ENCODE results near the gene ZNF44. TPM values are rescaled to one million over a fixed set of nuclear protein-coding genes. Genes with fewer than 3 reads are reported as not detected.

The ZNF44 gene
- total and polyA plus RNA-seq, 4 donors: 4.1 to 17.9 (median 6.8) TPM

GRCh38 chr19:12230751-12231733 is 63.6 kb downstream of the ZNF44 start:
- 94% methylated on average over 6 of the region's 6 CpGs for WGBS
- Histone ChIP-seq H3K4me1 (ENCODE audit: control insufficient read depth in 4 of 4, insufficient read depth in 4 of 4, low read length in 3 of 4) (no peaks in the 10 kb centered on the region), H3K9ac (ENCODE audit: low read depth in 1 of 2, low read length in 2 of 2) (no peak overlapping the region), H3K36me3 (ENCODE audit: control insufficient read depth in 4 of 4, insufficient read depth in 3 of 4, low read depth in 1 of 4, low read length in 3 of 4) (peaks cover 2 to 33% (median 19%) of the 10 kb centered on the region in 4 donors), H3K27ac (ENCODE audit: low read depth in 1 of 2, low read length in 2 of 2) (no peak overlapping the region), H3K4me3 (ENCODE audit: low read depth in 1 of 3, low read length in 3 of 3) (peak overlapping the region in 1 of 3 donors; percentile 31), H3K9me3 (ENCODE audit: control insufficient read depth in 4 of 4, low read length in 3 of 4) (peaks cover 6 to 13% (median 9%) of the 10 kb centered on the region in 4 donors), H3K27me3 (ENCODE audit: control insufficient read depth in 4 of 4, insufficient read depth in 4 of 4, low read length in 3 of 4) (no peaks in the 10 kb centered on the region)
- no peak for DNase-seq (ENCODE audit: low spot score)
- TF ChIP-seq MAX (IDR thresholded peaks at IDR 0.05): no peak
- no peak for TF ChIP-seq RAD21 (IDR thresholded peaks at IDR 0.05)
- TF ChIP-seq GABPA (IDR thresholded peaks at IDR 0.05 in 1 of 2, conservative IDR thresholded peaks at IDR 0.05 in 1 of 2): no peak

- no peaks in the 10 kb centered on the region for H3K27me3 ChIP-seq (ENCODE audit: control insufficient read depth in 4 of 4, insufficient read depth in 4 of 4, low read length in 3 of 4)
- no peak for TF ChIP-seq REST (IDR thresholded peaks at IDR 0.05)
- no peak for TF ChIP-seq TAF1 (conservative IDR thresholded peaks at IDR 0.05)
- TF ChIP-seq GABPA (IDR thresholded peaks at IDR 0.05 in 1 of 2, conservative IDR thresholded peaks at IDR 0.05 in 1 of 2): no peak
- TF ChIP-seq EGR1 (IDR thresholded peaks at IDR 0.05; ENCODE audit: low read depth in 2 of 2): no peak
- TF ChIP-seq JUND (IDR thresholded peaks at IDR 0.05): no peak
- no peak for TF ChIP-seq CTCF (IDR thresholded peaks at IDR 0.05; ENCODE audit: low read depth, low read length, missing input control)
- TF ChIP-seq FOXA1 (IDR thresholded peaks at IDR 0.05): no peak
- TF ChIP-seq RXRA (IDR thresholded peaks at IDR 0.05): no peak
- TF ChIP-seq RAD21 (IDR thresholded peaks at IDR 0.05): no peak
- TF ChIP-seq ZBTB33 (IDR thresholded peaks at IDR 0.05): no peak
- no peak for TF ChIP-seq ATF3 (IDR thresholded peaks at IDR 0.05)
- TF ChIP-seq YY1 (IDR thresholded peaks at IDR 0.05): no peak
- no peak for TF ChIP-seq NR2F2 (IDR thresholded peaks at IDR 0.05)
- no peak for TF ChIP-seq SP1 (IDR thresholded peaks at IDR 0.05)
- H3K27ac ChIP-seq (ENCODE audit: low read depth in 1 of 2, low read length in 2 of 2): no peak overlapping the region
- 97% methylated on average over 3 of the region's 3 CpGs for WGBS
- peaks cover 3 to 34% (median 22%) of the 10 kb centered on the region in 4 donors for H3K36me3 ChIP-seq (ENCODE audit: control insufficient read depth in 4 of 4, insufficient read depth in 3 of 4, low read depth in 1 of 4, low read length in 3 of 4)
- no peaks in the 10 kb centered on the region for H3K4me1 ChIP-seq (ENCODE audit: control insufficient read depth in 4 of 4, insufficient read depth in 4 of 4, low read length in 3 of 4)
- H3K9ac ChIP-seq (ENCODE audit: low read depth in 1 of 2, low read length in 2 of 2): no peak overlapping the region
- no peak for DNase-seq (ENCODE audit: low spot score)
- H3K9me3 ChIP-seq (ENCODE audit: control insufficient read depth in 4 of 4, low read length in 3 of 4): peaks cover 6 to 13% (median 9%) of the 10 kb centered on the region in 4 donors
- peak overlapping the region in 1 of 3 donors; percentile 16 for H3K4me3 ChIP-seq (ENCODE audit: low read depth in 1 of 3, low read length in 3 of 3)
Observed at GRCh38 chr19:12229990-12230389, 64.7 kb downstream of the ZNF44 start.
